HepG2 (cell line): ENCODE measurements around the gene LRP1B.

Experiments
- GLI4 ChIP-seq: sonication (generic); formaldehyde crosslinking; IDR thresholded peaks from 2 replicates; pipeline ENCODE4 v1.5.1; 2020; ENCODE audit warnings: missing genetic modification reagents, mild to moderate bottlenecking, moderate library complexity, borderline replicate concordance
- SMC3 ChIP-seq: IDR thresholded peaks from 2 replicates; pipeline ENCODE4 v1.6.1; 2011; ENCODE audit warnings: low read length, improper control_type of control experiment
- ZNF138 ChIP-seq: sonication (generic); formaldehyde crosslinking; IDR thresholded peaks from 2 replicates; pipeline ENCODE4 v1.5.0; 2020; ENCODE audit warnings: mild to moderate bottlenecking, low read depth, missing genetic modification reagents

GRCh38 chr2:142100970-142101369, 29.8 kb downstream of the LRP1B start:
- TF ChIP-seq SMC3 (no peak), GLI4 (no peak), ZNF138 (CRISPR knock-in tag) (no peak)
